DMS79 treated with DMSO at 0.1 percent for 48 hours (cell line): ENCODE results near the gene ASCC3.

Experiments used
- DNase-seq: peaks from one replicate; lab custom pipeline; 2025; lab: John Stamatoyannopoulos, UW

The ASCC3 gene

DNA sequence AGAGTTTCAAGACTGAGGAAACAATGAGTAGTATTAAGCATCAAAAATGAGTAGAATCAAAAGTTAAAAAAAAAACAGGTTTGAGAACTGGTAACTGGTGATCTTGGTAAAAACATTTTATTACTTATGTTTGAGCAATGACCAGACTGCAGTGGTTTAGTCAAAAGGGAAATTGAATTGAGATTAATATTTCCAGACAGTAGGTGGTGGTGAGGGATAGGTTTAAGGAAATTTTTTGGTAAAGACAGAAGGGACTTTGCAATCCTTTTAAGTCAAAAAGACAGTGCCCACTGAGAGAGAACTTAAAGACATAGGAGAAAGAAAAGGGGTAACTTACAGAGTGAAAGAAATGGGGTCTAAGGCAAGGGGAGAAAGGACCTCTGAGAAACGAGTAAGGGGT, 156.9 kb downstream of the ASCC3 start:
- no peak for DNase-seq

DNA sequence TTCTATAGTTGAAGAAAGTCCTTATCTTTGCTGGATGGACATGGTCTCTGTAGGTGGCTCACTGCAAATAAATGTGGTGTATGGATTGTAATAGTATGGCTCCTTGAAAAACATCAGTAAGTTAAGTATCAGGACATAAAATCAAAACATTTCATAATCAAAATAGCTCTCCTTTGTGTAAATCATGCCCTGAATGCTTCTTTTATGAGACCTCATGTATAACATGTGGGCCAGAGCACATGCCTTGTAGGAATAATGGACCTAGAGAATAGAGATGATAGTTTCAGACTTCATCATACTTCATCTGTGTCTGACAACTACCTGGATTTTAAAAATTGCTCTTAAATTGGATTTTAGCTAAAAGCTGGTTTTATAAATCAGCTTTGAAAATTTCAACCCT, 159.9 kb downstream of the ASCC3 start:
- no peak for DNase-seq

DNA sequence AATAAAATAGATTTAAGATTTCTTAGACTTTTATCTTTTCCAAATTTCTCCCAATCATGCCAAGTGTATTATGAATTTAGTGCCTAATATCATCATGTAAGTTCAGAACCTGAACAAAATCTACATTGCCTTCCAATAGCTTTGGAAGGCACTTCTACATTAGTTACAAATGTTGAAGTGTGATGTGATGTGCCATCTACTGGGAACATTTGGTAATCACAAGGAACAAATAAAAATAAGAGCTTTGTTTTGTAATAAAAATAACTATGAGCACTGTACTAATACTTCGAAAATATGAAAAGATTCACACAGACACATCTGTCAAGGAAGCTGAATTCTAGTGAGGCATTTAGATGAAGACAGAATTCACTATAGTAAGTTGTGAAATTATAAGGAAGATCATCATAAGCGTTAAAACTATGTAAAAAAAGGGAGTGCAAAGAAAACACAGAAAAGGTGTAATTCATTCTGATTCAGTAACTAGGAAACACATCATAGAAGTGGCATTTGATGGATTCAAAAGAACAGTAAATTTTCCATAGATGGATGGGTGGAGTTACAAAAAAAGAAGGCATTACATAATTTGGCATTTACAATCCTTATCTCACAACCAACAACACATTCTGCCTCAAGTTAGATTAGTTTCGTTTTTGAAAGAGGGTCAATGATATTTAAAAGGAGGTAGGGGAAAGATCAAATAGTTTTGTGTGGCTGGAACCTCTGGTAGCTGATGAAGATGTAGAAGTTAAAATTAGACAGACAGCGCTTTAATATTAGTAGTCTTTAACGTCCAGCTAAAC, 161.0 kb downstream of the ASCC3 start:
- DNase-seq = no peak

DNA sequence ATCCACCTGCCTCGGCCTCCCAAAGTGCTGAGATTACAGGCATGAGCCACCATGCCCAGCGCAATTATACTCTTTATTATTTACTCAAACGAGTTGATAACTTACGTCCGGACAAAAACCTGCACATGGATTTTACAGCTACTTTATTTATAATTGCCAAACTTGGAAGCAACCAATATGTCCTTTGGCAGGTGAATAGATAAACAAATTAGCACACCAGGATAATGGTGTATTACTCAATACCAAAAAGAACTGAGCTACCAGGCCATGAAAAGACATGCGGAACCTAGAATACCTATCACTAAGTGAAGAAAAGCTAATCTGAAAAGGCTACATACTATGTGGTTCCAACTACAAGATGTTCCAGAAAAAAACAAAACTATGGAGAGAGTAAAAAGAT, 168.1 kb downstream of the ASCC3 start:
- DNase-seq = no peak

DNA sequence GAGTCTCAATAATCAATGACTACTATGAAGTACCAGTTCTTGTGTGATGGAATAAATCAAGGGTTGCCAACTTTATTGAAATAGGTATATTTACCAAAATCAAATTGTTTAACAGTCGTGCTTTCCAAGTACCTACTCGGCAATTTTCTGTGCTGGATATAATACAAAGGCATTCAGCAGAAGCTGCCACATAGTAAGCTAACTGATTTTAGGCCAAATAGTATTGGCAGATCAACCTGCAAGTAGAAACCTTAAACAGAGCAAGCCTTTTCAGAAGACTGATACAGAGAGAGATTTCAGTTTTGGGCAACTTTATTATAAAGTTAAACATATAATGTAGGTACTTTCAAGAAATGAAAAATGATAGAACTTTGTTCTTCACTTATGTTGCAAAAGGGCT, 174.6 kb downstream of the ASCC3 start:
- no peak for DNase-seq

DNA sequence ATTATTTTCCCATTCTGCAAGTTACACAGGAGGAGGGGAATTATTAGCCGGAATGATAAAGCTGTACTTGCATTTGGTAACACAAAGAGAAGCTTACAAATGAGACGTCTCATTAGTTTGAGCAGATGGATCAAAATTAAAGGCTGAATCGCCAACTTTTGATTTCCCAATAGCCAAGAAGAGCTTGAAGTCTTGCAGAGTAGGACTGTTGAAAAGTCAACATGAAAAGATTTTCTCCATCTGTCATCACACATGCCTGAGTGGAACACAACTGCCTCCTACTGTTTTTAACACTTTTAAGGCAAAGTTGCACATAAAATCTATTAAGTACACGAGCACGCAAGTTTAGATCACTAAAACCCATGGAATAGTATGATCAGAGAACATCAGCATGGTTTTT, 176.2 kb downstream of the ASCC3 start:
- no peak for DNase-seq

DNA sequence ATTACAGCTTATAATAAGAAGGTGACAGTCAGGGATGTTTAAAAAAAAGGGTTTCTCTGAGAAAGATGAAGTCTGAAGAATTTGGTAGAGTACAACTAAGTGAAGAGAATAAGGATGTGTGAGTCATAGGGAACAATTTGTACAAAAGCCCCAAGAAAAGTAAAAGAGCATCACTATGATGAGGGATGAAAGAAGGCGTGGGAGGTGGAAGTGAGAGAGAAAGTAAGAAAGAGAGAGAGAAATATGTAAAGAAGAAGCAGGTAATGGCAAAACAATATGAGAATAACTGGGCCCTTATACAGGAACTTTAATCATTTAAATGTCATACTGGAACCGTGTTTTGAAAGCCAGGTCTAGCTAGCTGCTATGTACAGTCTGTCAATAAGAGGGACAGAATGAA, 179.4 kb downstream of the ASCC3 start:
- DNase-seq = no peak

DNA sequence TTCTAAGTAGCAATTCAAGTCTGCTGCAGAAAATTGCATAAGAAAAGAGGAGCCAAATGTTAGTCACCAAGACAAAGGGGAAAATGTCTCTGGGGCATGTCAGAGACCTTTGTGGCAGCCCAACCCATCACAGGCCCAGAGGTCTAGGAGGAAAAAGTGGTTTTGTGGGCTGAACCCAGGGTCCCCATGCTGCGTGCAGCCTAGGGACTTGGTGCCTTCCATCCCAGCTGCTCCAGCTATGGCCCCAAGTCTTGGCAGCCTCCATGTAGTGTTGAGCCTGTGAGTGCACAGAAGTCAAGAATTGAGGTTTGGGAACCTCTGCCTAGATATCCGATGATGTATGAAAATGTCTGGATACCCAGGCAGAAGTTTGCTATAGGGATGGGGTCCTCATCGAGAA, 181.1 kb downstream of the ASCC3 start:
- DNase-seq = no peak

DNA sequence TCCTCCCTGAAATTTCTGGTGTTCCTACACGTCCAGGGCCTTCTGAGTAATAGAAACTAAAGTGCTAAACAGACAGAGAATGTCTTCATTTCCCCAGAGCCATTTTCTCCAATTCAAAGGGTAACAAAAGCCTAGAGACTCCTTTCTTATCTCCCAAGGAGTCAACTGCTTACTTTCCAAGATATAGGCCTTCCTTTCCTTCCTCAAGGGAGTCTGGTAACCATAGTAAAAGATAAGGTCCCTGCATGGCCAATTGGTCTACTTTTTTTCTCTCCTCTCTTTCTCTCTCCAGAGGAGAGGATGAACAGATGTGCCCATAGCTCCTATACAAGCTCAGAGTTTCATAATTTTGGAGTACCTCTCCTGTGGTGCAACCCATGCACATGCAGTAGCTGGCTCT, 185.7 kb downstream of the ASCC3 start:
- DNase-seq = no peak

DNA sequence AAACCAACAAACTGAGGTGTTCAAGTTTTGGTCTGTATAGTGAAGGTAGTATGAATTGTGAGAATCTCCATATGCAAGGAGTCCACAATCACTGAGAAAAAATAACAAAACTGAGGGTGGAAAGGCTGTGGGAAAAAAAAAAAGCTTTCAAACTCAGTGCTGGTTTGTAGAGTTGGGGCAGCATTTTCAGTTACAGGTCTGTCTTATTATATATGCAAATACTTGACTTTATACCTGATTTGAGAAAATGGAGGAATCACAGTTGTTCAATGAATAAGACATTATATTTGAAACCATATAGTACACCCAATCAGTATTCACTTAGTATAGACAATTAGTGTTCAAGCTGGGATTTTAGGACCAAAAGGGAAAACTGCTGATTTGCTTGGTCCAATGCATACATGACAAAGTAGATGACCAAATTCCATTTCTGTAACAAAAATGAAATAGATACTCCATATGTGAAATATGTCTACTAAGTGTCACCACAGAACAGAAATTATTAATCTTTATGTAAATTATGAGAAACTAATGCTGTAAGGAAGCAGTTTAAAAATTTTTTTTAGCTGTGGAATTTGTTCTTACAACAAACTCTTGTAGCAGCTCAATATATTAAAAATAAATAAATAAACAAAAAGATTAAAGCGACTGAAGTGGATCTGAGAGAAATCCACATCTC, 187.7 kb downstream of the ASCC3 start:
- DNase-seq = no peak

DNA sequence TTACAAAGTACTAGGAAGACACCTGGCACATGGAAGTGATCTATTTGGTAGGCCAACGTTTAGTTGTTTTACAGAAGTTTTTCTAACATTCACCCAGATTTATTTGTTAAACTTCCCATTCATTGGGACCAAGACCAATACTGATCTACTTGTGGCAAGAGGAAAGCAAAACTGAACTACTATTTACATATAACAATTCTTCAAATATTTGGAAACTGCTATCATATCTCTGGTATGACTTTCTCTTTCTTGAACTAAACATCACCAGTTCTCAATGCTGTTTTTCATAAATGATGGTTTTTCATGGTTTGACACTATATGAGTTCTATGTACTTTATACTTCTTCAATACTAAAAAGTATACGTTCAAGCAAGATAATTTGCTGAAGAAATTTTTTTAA, 189.2 kb downstream of the ASCC3 start:
- DNase-seq = no peak

DNA sequence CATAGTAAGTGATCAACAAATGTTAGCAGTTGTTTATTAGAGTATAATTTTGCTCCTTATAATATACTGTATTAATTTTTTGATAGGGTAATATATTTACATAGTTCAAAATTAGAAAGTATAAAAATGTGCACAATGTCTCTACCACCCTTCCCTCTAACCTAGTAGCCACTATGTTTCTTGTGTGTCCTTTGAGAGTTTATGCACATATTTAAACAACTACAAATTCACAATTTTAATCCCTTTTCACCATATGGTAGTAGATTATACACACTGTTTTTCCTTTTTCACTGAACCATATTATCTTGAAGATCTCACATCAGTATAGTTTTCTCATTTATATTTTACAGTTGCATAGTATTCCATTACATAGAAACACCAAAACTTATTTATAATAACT, 194.9 kb downstream of the ASCC3 start:
- no peak for DNase-seq

DNA sequence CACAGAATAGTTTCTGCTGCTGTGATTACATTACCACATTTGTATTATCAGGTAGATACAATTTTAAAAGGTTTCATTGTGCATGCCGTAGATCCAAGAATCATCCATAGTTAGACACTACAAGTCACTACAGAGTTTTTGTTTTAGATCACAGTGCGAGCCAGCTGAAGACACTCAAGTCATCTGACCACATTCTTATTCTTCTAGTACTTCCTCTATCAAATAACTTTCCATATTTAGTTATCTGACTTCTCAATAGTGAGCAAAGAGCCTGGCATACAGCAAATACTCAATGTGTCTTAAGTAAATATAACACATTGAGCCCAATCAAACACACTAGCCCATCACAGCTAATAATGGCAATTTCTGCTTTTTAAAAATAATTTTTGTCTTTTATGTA, 195.4 kb downstream of the ASCC3 start:
- DNase-seq = no peak

DNA sequence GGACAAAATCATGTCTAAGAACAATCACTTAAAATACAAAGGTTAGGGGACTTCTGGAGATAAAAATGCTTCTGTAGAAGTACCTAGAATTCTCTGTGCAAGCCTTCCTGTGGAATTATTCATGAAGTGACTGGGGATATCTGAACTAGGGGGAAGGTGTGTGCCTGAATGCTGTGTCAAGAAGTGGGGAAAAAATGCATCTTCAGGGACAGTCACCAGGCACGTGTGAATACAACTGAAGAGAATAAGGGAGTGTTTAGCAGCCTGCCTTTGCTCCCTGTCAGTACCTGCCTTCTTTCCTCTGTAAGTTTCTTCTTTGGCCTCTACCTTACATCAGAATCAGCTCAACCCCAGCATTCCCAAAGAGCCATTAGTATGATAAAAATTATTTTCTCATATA, 201.0 kb downstream of the ASCC3 start:
- no peak for DNase-seq

DNA sequence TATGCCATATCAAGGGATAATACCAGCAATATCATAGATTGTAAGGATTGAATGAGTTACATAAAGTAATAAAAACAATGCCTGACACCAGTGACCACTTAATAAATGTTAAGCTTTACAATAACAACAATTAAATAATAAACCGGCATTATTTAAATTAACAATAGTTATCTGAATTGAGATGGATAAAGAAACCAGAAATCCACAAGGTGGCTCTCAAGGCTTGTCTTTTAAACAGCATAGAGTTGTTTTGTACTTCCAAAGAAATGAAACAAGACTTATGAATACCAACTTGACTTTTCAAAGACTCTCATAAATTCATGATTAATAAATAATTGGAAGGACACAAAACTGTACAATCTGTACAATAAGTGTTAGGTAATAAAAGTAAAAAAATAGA, 203.1 kb downstream of the ASCC3 start:
- DNase-seq = no peak

DNA sequence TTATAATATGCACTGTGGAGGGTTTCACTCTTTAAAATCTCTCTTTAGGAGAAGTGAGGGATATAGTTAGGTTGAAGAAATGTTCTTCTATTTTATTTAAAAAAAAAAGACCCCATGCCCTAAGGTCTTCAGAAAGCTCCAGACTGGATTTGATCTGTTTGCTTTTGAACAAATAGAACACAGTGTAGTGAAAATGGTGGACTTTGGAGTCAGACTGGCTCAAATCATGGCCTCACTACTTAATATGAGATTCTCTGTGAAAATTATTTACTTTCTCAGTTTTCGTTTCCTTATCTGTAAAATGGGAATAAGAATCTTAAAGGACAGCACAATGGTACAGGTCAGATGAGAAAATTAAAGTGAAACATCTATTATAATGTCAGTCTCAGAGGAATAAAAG, 203.9 kb downstream of the ASCC3 start:
- no peak for DNase-seq

DNA sequence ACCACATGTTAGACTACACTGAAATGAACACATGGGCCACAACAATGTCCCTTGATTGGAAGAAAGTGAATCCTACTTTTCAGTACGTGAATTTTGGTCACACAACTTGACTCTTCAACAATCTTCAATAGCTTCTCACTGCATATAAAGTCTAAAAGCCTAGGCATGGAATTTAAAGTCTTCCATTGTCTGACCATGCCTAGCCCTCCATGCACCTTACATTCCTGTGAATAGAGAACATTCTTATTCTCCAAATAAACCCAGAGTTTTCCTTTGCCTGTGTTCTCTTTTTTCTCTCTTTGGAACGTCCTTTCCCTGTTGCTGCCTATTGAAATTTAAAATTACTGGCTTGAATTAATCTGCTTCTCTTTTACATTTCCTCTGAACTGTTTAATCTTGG, 207.5 kb downstream of the ASCC3 start:
- DNase-seq = no peak

DNA sequence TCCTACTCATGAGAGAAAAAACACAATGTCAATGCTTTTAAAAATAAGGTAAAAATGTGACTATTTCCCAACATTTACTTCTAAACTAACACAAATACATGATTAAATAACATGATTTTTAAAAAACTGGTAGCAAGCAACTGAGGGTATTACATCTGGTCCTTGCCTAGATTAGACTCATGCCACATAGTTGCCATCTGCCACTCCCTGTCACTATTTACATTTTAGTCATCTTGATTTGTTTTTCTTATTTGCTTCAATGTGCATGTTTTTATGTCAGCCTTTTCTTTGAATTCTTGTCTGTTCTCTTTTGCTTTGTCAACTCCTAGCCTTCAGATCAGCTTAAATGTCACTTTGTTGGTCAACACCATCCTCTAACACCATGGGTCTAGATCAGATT, 209.4 kb downstream of the ASCC3 start:
- no peak for DNase-seq

DNA sequence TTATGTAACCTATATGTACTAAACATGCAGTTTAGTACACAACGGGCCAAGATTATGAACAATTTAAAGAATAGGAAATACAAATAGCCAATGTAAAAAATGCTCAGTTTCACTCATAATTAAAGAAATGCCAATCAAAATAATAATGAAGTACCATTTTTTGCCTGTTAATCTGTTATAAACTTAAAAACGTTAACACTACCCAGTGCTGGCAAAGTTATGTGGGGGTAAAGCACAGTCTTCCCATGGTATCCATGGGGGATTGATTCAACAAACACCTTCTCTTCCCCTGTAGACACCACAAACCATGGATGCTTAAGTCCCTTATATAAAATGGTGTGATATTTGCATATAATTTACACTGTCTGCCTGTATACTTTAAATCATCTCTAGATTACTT, 211.1 kb downstream of the ASCC3 start:
- no peak for DNase-seq

DNA sequence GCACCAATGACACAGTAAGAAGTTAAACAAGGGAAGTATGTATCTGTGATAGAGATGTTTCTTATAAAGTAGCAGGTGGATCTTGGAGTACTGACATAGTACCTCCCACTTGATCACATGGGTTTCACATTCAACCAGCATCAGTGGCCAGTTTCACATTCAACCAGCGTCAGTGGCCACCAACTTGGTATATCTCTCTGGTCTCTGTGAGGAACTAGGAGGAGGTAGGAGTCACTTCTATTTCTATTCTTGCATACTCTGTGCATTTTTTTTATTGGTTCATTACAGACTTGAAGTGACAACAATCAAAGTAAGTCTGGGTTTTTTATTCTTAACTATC, 216.1 kb downstream of the ASCC3 start:
- DNase-seq = no peak

DNA sequence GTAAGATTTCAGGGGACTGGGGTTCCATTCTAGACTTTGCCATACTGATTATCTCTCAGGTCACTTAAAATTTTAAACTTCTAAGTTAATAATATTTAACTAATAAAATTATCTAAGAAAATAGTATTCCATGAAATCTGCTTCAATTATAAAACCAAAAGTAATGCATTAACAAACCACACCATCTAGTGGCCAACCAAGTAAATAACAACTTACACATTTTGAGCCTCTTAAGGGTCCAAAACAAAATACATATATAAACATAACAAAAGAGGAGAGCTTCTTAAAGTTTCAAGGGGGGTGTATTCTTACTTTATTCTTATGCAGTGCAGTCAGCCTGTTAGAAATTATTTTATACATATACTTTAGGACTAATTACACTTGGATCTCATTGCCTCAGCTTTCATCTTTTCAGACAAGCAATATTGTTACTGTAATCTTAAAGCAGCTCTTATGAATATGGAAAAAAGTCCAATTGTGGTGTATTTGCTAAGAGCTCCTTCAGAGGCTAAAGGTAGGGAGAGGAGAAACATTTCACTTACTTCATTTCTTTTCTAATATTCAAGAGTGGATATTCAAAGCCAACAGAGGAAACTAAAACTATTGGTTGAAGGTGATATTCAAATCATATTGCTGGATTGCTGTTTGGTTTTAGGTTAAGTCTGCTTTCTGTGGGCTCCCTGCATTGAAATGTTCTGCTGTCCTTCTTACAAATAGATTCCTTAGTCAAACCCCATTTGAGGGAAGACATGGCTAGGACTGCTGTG, 216.7 kb downstream of the ASCC3 start:
- DNase-seq = peak; percentile 21

DNA sequence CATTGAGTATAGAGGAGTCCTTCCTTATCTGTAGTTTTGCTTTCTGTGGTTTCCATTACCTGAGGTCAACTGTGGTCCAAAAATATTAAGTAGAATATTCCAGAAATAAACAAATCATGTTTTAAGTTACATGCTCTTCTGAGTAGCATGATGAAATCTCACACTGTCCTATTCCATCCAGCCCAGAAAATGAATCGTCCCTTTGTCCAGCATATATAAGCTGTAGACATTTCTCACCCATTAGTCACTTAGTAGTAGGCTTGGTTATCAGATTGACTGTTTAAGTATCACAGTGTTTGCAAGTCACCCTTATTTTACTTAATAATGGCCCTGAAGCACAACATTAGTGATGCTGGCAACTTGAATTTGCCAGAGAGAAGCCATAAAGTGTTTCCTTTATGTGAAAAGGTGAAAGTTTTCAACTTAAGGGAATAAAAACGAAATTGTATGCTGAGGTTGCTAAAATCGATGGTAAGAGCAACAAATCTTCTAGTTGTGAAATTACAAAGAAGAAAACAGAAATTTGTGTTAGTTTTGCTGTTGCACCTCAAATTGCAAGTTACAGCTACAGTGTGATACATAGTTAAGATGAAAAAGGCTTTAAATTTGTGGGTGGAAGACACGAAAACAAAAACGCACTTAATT, 217.8 kb downstream of the ASCC3 start:
- DNase-seq = no peak

DNA sequence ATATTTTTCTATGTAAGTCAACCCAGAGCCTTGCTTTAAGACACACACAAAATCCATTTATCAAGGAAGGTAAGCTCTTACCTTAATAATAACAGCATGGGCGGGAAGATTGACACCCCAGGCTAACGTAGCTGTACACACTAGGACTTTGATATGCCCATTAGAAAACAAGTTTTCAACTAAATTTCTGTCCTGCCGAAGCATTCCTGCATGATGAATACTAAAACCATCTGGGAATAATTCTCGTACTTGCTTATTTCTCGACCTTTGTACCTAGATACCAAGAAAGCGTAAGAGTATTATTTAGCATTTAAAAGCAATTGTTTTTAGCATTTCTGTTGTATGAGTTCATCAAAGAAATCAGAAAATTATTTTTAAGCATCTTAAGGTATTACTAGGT, 218.9 kb downstream of the ASCC3 start:
- DNase-seq = no peak
